ENCODE data around the gene ZNRF1.

DNA sequence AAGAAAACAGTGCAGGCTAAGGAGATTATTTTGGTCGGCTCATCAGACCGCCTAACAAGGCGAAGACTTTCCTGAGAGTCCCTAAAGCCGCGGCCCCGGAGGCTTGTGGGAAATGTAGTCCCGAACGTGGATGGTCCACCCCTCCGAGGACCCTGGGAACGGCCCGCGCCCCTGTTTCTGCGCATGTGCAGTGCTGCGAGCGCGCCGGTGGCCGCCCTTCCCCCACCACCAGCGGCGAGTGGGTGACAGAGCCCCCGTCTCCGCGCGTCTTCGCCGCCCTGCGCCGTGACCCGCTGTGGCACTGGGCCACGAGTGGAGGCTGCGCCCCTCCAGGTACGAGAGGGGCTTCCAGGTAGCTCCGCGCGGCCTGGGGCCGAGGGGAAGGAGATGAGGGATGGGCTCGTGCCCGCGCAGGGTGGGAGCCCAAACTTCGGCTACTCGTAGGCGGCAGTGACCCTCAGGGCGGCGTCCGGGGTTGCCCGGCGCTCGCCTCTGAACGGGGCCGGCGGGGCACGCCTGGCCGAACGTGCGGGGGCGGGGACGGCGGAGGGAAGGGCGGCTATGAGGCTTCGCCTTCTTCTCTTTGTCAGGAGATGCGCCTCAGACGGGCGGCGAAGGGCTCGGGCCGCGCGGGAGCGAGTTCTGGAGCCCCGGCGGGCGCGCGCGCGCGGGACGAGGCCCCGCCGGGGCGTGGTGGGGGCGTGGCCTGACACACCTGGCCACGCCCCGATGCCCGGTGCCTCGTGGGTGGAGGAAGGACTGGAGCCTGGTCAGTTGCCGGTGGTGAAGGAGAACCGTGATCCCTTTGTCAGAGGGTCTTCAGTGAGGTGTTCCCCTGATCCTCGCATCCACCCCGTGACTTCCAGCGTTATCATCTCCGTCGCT, 149.7 kb downstream of the ZNRF1 start, which contains the start of gene ZFP1:
- TF ChIP-seq, protein P1, sequence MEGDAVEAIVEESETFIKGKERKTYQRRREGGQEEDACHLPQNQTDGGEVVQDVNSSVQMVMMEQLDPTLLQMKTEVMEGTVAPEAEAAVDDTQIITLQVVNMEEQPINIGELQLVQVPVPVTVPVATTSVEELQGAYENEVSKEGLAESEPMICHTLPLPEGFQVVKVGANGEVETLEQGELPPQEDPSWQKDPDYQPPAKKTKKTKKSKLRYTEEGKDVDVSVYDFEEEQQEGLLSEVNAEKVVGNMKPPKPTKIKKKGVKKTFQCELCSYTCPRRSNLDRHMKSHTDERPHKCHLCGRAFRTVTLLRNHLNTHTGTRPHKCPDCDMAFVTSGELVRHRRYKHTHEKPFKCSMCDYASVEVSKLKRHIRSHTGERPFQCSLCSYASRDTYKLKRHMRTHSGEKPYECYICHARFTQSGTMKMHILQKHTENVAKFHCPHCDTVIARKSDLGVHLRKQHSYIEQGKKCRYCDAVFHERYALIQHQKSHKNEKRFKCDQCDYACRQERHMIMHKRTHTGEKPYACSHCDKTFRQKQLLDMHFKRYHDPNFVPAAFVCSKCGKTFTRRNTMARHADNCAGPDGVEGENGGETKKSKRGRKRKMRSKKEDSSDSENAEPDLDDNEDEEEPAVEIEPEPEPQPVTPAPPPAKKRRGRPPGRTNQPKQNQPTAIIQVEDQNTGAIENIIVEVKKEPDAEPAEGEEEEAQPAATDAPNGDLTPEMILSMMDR (IDR thresholded peaks at IDR 0.05): no peak
- TF ChIP-seq JUN (IDR thresholded peaks at IDR 0.05): peak; percentile 67 to 78; a peak in 4 of 5 replicates
- TF ChIP-seq HDAC2 (IDR thresholded peaks at IDR 0.05): no peak
- TF ChIP-seq, protein P2, sequence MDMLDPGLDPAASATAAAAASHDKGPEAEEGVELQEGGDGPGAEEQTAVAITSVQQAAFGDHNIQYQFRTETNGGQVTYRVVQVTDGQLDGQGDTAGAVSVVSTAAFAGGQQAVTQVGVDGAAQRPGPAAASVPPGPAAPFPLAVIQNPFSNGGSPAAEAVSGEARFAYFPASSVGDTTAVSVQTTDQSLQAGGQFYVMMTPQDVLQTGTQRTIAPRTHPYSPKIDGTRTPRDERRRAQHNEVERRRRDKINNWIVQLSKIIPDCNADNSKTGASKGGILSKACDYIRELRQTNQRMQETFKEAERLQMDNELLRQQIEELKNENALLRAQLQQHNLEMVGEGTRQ (IDR thresholded peaks at IDR 0.05): no peak; the same call in 1 of the 2 replicates
- 0 out of 2 replicates have a peak, but pooled peaks have one; percentile 49 for TF ChIP-seq RFX5 (IDR thresholded peaks at IDR 0.05)
- no peak for TF ChIP-seq TP53 (CRISPR knock-in tag; IDR thresholded peaks at IDR 0.05)
- TF ChIP-seq, protein P3, sequence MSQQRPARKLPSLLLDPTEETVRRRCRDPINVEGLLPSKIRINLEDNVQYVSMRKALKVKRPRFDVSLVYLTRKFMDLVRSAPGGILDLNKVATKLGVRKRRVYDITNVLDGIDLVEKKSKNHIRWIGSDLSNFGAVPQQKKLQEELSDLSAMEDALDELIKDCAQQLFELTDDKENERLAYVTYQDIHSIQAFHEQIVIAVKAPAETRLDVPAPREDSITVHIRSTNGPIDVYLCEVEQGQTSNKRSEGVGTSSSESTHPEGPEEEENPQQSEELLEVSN (IDR thresholded peaks at IDR 0.05; ENCODE audit: borderline replicate concordance, low read depth): 0 out of 2 replicates have a peak, but pooled peaks have one; percentile 49

Data from A549 (cell line).